Hematopoietic multipotent progenitor cell treated with erythropoietin and hydrocortisone succinate and interleukin-3 and kit ligand, for 4 days (in vitro differentiated cells): ENCODE results near the gene CST11.
"Not testable (repeated sequence)": the region's sequence is repeated elsewhere in the genome, so short reads cannot be mapped to it uniquely, and the experiment has no call there.

Experiments used
- DNase-seq: peaks from one replicate; pipeline ENCODE4 v3.0.0-alpha.2; 2015

Gene CST11

GRCh38 chr20:23452776-23453175, at the start of gene CST11:
TSS of gene CST11 (minus strand) at chr20:23452876. CDS start at chr20:23452811, 65 bp downstream.
- no peak for DNase-seq

GRCh38 chr20:23501926-23502325, 49.2 kb upstream of the CST11 start:
- DNase-seq = no peak

- no peak for DNase-seq
Observed at GRCh38 chr20:23497536-23497935, 44.9 kb upstream of the CST11 start.

GRCh38 chr20:23493172-23493772, 40.6 kb upstream of the CST11 start:
- DNase-seq = no peak

GRCh38 chr20:23492292-23492691, 39.6 kb upstream of the CST11 start:
- DNase-seq = no peak

GRCh38 chr20:23490817-23491216, 38.1 kb upstream of the CST11 start, which contains the start of gene CST8:
TSS of gene CST8 (plus strand) at chr20:23491117. CDS start at chr20:23491668, 551 bp downstream.
- no peak for DNase-seq

GRCh38 chr20:23488996-23489395, 36.3 kb upstream of the CST11 start:
- no peak for DNase-seq

GRCh38 chr20:23488470-23488869, 35.8 kb upstream of the CST11 start:
- DNase-seq = no peak

GRCh38 chr20:23484081-23484480, 31.4 kb upstream of the CST11 start:
- no peak for DNase-seq

- DNase-seq = no peak
Observed at GRCh38 chr20:23482138-23482537, 29.5 kb upstream of the CST11 start.

- no peak for DNase-seq
Observed at GRCh38 chr20:23479043-23479442, 26.4 kb upstream of the CST11 start.

GRCh38 chr20:23477223-23477622, 24.5 kb upstream of the CST11 start:
- no peak for DNase-seq

- no peak for DNase-seq
Observed at GRCh38 chr20:23476015-23476754, 23.5 kb upstream of the CST11 start.

GRCh38 chr20:23475395-23475794, 22.7 kb upstream of the CST11 start:
- DNase-seq = no peak

GRCh38 chr20:23473293-23473692, 20.6 kb upstream of the CST11 start:
- DNase-seq = not testable (repeated sequence)

GRCh38 chr20:23472306-23472705, 19.6 kb upstream of the CST11 start:
- DNase-seq = not testable (repeated sequence)

GRCh38 chr20:23466961-23467360, 14.3 kb upstream of the CST11 start:
- not testable (repeated sequence) for DNase-seq

- DNase-seq = no peak
Observed at GRCh38 chr20:23461180-23461579, 8.5 kb upstream of the CST11 start.

GRCh38 chr20:23459461-23460150, 6.9 kb upstream of the CST11 start:
- DNase-seq = peak; percentile 23

GRCh38 chr20:23456873-23457272, 4.2 kb upstream of the CST11 start:
- DNase-seq = no peak

GRCh38 chr20:23456409-23456808, 3.7 kb upstream of the CST11 start:
- peak; percentile 29 for DNase-seq

GRCh38 chr20:23455639-23456038, 3.0 kb upstream of the CST11 start:
- no peak for DNase-seq

GRCh38 chr20:23454816-23455215, 2.1 kb upstream of the CST11 start:
- no peak for DNase-seq
